Endodermal cell (in vitro differentiated cells): ENCODE results near the gene TRERF1. TPM values are rescaled to one million over a fixed set of nuclear protein-coding genes. Genes with fewer than 3 reads are reported as not detected.

Experiments used
- DNase-seq: peaks from one replicate; pipeline ENCODE4 v3.0.0-alpha.2; 2017
- H3K27ac ChIP-seq: 2 replicates; pipeline ENCODE4 v1.5.1; 2013; ENCODE audit warnings: mild to moderate bottlenecking, low read depth, low read length, moderate library complexity
- H3K27me3 ChIP-seq: 2 replicates; pipeline ENCODE4 v1.6.1; 2013; ENCODE audit warnings: mild to moderate bottlenecking, low read length, moderate library complexity; ENCODE audit not compliant: insufficient read depth, control insufficient read depth, poor library complexity, severe bottlenecking
- H3K36me3 ChIP-seq: 2 replicates; pipeline ENCODE4 v1.7.0; 2013; ENCODE audit warnings: mild to moderate bottlenecking, low read length, moderate library complexity; ENCODE audit not compliant: control insufficient read depth, insufficient read depth
- H3K4me1 ChIP-seq: one replicate; pipeline ENCODE4 v1.7.0; 2013; ENCODE audit warnings: low read length; ENCODE audit not compliant: control insufficient read depth, insufficient read depth
- H3K4me3 ChIP-seq: 2 replicates; pipeline ENCODE4 v1.5.1; 2013; ENCODE audit warnings: mild to moderate bottlenecking, low read length, moderate library complexity
- H3K9ac ChIP-seq: 2 replicates; pipeline ENCODE4 v1.6.1; 2013; ENCODE audit warnings: mild to moderate bottlenecking, low read length, moderate library complexity; ENCODE audit not compliant: poor library complexity, severe bottlenecking; ENCODE audit errors: extremely low read depth
- H3K9me3 ChIP-seq: 2 replicates; pipeline ENCODE4 v1.6.1; 2013; ENCODE audit warnings: mild to moderate bottlenecking, low read length, moderate library complexity; ENCODE audit not compliant: control insufficient read depth
- H3K27ac Mint-ChIP-seq: 2 replicates; pipeline ENCODE4 v1.8.0; 2020; ENCODE audit warnings: mixed read lengths
- H3K27me3 Mint-ChIP-seq: 2 replicates; pipeline ENCODE4 v1.8.0; 2021; ENCODE audit warnings: mild to moderate bottlenecking, mixed read lengths; ENCODE audit not compliant: insufficient read depth
- H3K36me3 Mint-ChIP-seq: 2 replicates; pipeline ENCODE4 v1.8.0; 2020; ENCODE audit warnings: low read depth, mixed read lengths
- H3K4me1 Mint-ChIP-seq: 2 replicates; pipeline ENCODE4 v1.8.0; 2020; ENCODE audit warnings: mixed read lengths
- H3K4me3 Mint-ChIP-seq: 2 replicates; pipeline ENCODE4 v1.8.0; 2020; ENCODE audit warnings: mild to moderate bottlenecking, moderate library complexity, mixed read lengths
- H3K9me3 Mint-ChIP-seq: 2 replicates; pipeline ENCODE4 v1.8.0; 2020; ENCODE audit warnings: mild to moderate bottlenecking, mixed read lengths
- CTCF ChIP-seq: fragments of 200-600 bp; sonication (generic); conservative IDR thresholded peaks from 2 replicates; pipeline ENCODE4 v1.5.0; 2021; ENCODE audit warnings: antibody characterized with exemption, mild to moderate bottlenecking
- WGBS, 2 experiments: methylation state at CpG; one replicate each; pipeline versions ENCODE4 v1.1.5 to v1.1.7; 2013; ENCODE audit warnings: missing lambda C conversion rate in 2 of 2, mixed read lengths in 1 of 2; ENCODE audit not compliant: insufficient coverage in 1 of 2, insufficient read length in 1 of 2; 5-methylcytosine and 5-hydroxymethylcytosine counted together
- total RNA-seq, 2 donors: library from RNA; stranded (reverse); fragmentation: NEBNext Ultra II Directional in 1 of 2; extraction: Animal tissue kit (Norgen Biotek cat#: 25700) in 1 of 2; gene quantifications; 2 replicates in 1 of 2; 3 replicates in 1 of 2; pipeline ENCODE4 v1.2.1, GENCODE V29; 2021

TRERF1 gene
- total RNA-seq, 2 donors from 2014 or later: 4.7 to 5.3 TPM

- WGBS, 2 experiments: 90 to 95% methylated on average over 8 to 11 of the region's 11 CpGs
- H3K36me3 Mint-ChIP-seq: no peaks in the 10 kb centered on the region
- H3K4me1 Mint-ChIP-seq: no peaks in the 10 kb centered on the region
- Histone ChIP-seq H3K4me3 (no peak overlapping the region), H3K27ac (no peak overlapping the region), H3K9ac (no peak overlapping the region), H3K36me3 (no peaks in the 10 kb centered on the region), H3K9me3 (no peaks in the 10 kb centered on the region), H3K27me3 (no peaks in the 10 kb centered on the region), H3K4me1 (no peaks in the 10 kb centered on the region)
- H3K27me3 Mint-ChIP-seq: no peaks in the 10 kb centered on the region
- no peak overlapping the region for H3K4me3 Mint-ChIP-seq
- no peak overlapping the region for H3K27ac Mint-ChIP-seq
- H3K9me3 Mint-ChIP-seq: no peaks in the 10 kb centered on the region
- DNase-seq: no peak
- TF ChIP-seq CTCF: no peak
Measured at GRCh38 chr6:42337985-42338743, 113.6 kb downstream of the TRERF1 start.

GRCh38 chr6:42336431-42336830 lies 115.3 kb downstream of the TRERF1 start:
- Mint-ChIP-seq H3K36me3 (no peaks in the 10 kb centered on the region), H3K27ac (no peak overlapping the region), H3K4me3 (no peak overlapping the region), H3K4me1 (no peaks in the 10 kb centered on the region), H3K9me3 (no peaks in the 10 kb centered on the region), H3K27me3 (no peaks in the 10 kb centered on the region)
- 93 to 94% methylated on average over 5 of the region's 5 CpGs for WGBS, 2 experiments
- H3K27me3 ChIP-seq: no peaks in the 10 kb centered on the region
- no peak overlapping the region for H3K9ac ChIP-seq
- TF ChIP-seq CTCF: no peak
- no peak overlapping the region for H3K27ac ChIP-seq
- no peak overlapping the region for H3K4me3 ChIP-seq
- H3K9me3 ChIP-seq: no peaks in the 10 kb centered on the region
- no peaks in the 10 kb centered on the region for H3K4me1 ChIP-seq
- no peak for DNase-seq
- no peaks in the 10 kb centered on the region for H3K36me3 ChIP-seq

DNA sequence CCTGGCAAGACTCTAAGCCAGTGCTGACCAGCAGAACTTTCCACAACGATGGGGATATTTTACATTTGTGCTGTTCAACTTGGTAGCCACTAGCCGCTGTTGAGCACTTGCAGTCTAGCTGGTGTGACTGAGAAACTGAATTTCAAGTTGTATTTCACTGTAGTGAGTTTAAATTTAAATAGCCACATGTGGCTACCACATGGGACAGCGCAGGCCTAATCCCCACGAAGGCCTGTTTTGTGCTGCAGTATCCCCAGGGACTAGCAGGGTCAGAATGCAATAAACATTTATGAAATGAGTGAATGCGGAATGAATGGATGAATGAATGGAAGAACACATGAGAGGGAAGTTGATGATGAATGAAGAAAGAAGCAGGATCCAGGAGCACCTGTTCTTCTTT lies 115.8 kb downstream of the TRERF1 start:
- no peaks in the 10 kb centered on the region for H3K36me3 ChIP-seq
- Mint-ChIP-seq H3K4me3 (no peak overlapping the region), H3K27ac (no peak overlapping the region), H3K27me3 (no peaks in the 10 kb centered on the region), H3K4me1 (no peaks in the 10 kb centered on the region), H3K9me3 (no peaks in the 10 kb centered on the region), H3K36me3 (no peaks in the 10 kb centered on the region)
- H3K4me3 ChIP-seq: no peak overlapping the region
- no peaks in the 10 kb centered on the region for H3K27me3 ChIP-seq
- no peak for TF ChIP-seq CTCF
- H3K27ac ChIP-seq: no peak overlapping the region
- H3K4me1 ChIP-seq: no peaks in the 10 kb centered on the region
- no peak overlapping the region for H3K9ac ChIP-seq
- H3K9me3 ChIP-seq: no peaks in the 10 kb centered on the region
- DNase-seq: no peak
- 95% methylated on average over 4 to 5 of the region's 5 CpGs for WGBS, 2 experiments
